ENCODE measurements around the gene STON2. TPM values are rescaled to one million over a fixed set of nuclear protein-coding genes. Genes with fewer than 3 reads are reported as not detected.

STON2 gene
- total RNA-seq, 4 donors from 2014 or later, result 69.8 to 202 (median 97.0) TPM

- Histone ChIP-seq H3K36me3 (peaks cover 0 to under 1% of the 10 kb centered on the region in 2 donors), H3K4me1 (peaks cover 21 to 22% of the 10 kb centered on the region in 2 donors), H3K4me3 (replicated peaks in 1 of 3) (no peak overlapping the region), H3K9me3 (no peaks in the 10 kb centered on the region), H3K27ac (peak overlapping the region in 2 of 3 donors; percentile 12 to 58), H3K27me3 (no peaks in the 10 kb centered on the region)
- intact Hi-C loops (cut with DNase I), result loop anchor here (5.0 kb wide), 1 partner anchor 40 kb away; no protein-coding TSS in a partner anchor
- no peak for TF ChIP-seq POLR2A (IDR thresholded peaks at IDR 0.05)
- TF ChIP-seq CTCF (IDR thresholded peaks at IDR 0.05), result no peak
- DNase-seq, result no peak
- whole genome bisulfite sequencing, 2 donors, result 67 to 68% methylated on average over 2 of the region's 2 CpGs
Measured at GRCh38 chr14:81272317-81272716, 127.8 kb downstream of the STON2 start.

GRCh38 chr14:81269979-81270375 lies 130.1 kb downstream of the STON2 start:
- Histone ChIP-seq H3K4me1 (peaks cover 21 to 22% of the 10 kb centered on the region in 2 donors), H3K36me3 (no peaks in the 10 kb centered on the region), H3K9me3 (no peaks in the 10 kb centered on the region), H3K4me3 (replicated peaks in 1 of 3) (no peak overlapping the region), H3K27me3 (no peaks in the 10 kb centered on the region), H3K27ac (peak overlapping the region in 2 of 3 donors; percentile 14 to 46)
- no peak for DNase-seq
- intact Hi-C loops (cut with DNase I), result loop anchor here (5.0 kb wide), 2 partner anchors 42 to 182 kb away; no protein-coding TSS in a partner anchor
- no peak for TF ChIP-seq CTCF (IDR thresholded peaks at IDR 0.05)
- TF ChIP-seq POLR2A (IDR thresholded peaks at IDR 0.05), result no peak
- WGBS, 2 donors, result 79 to 80% methylated on average over 3 of the region's 3 CpGs

GRCh38 chr14:81269100-81269978 lies 130.8 kb downstream of the STON2 start:
- Histone ChIP-seq H3K9me3 (no peaks in the 10 kb centered on the region), H3K27ac (peak overlapping the region in 2 of 3 donors; percentile 14 to 46), H3K27me3 (no peaks in the 10 kb centered on the region), H3K4me3 (replicated peaks in 1 of 3) (no peak overlapping the region), H3K4me1 (peaks cover 21 to 22% of the 10 kb centered on the region in 2 donors), H3K36me3 (no peaks in the 10 kb centered on the region)
- no peak for DNase-seq
- peak; percentile 55 to 95 (median 80) for TF ChIP-seq CTCF (IDR thresholded peaks at IDR 0.05)
- TF ChIP-seq POLR2A (IDR thresholded peaks at IDR 0.05), result no peak
- 48 to 53% methylated on average over 7 of the region's 7 CpGs for WGBS, 2 donors
- intact Hi-C loops (cut with DNase I), result loop anchor here (5.0 kb wide), 1 partner anchor 183 kb away; no protein-coding TSS in a partner anchor

GRCh38 chr14:81268016-81268416 lies 132.1 kb downstream of the STON2 start:
- Histone ChIP-seq H3K27me3 (no peaks in the 10 kb centered on the region), H3K27ac (no peak overlapping the region), H3K9me3 (no peaks in the 10 kb centered on the region), H3K4me3 (replicated peaks in 1 of 3) (no peak overlapping the region), H3K4me1 (peaks cover 14 to 15% of the 10 kb centered on the region in 2 donors), H3K36me3 (no peaks in the 10 kb centered on the region)
- WGBS, 2 donors, result 54 to 61% methylated on average over 3 of the region's 3 CpGs
- no peak for DNase-seq
- no peak for TF ChIP-seq POLR2A (IDR thresholded peaks at IDR 0.05)
- TF ChIP-seq CTCF (IDR thresholded peaks at IDR 0.05), result no peak
- intact Hi-C loops (cut with DNase I), result loop anchor here (5.0 kb wide), 1 partner anchor 184 kb away; no protein-coding TSS in a partner anchor
